ENCODE results near the gene EIF3CL.
"Not testable (repeated sequence)": the region's sequence is repeated elsewhere in the genome, so short reads cannot be mapped to it uniquely, and the experiment has no call there.

Gene EIF3CL

DNA sequence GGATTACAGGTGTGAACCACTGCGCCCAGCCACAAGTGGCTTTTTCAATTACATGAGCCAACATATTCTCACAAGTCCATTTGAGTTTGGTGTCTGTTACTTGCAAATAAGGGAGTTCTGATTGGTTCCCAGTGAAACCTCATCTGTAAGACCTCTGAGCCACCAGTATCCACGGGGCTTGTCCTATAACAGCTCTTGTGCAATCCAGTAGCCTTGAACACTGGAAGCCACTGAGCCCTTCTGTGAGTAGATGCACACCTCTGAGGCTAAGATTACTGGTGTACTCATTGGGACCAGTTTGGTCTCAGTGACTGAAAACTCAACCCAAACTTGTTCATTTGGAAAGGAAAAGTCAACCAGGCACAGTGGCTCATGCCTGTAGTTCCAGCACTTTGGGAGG, 72.7 kb downstream of the EIF3CL start:
- H3K27me3 ChIP-seq (ENCODE audit: insufficient read depth, low read length); H3K9me3 ChIP-seq (ENCODE audit: low read length); H2AFZ ChIP-seq (ENCODE audit: low read depth, low read length); H3K4me1 ChIP-seq (ENCODE audit: insufficient read depth, low read length); H3K4me3 ChIP-seq (ENCODE audit: low read length); H3K36me3 ChIP-seq (ENCODE audit: insufficient read depth, low read length): not testable (repeated sequence)

DNA sequence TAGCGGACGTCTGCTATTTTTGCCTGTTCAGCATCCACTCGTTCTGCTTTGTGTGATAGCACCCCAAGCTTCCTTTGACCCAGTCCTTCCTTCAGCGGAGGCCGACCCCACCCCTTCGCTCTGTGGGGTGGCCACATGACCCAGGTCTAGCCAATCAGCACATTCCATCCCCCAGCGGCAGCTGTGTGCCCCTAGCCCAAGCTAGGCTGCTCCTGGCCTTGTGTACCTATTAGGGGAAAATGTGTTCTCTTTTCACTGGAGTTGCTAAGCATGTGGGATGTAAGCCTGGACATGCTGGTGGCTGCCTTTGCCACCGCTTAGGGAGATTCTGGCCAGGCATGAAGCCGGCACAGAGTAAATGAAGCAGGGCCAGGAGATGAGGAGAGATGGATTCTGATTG, 73.4 kb downstream of the EIF3CL start:
- H3K9me3 ChIP-seq (ENCODE audit: low read length); H3K4me1 ChIP-seq (ENCODE audit: insufficient read depth, low read length); H3K27me3 ChIP-seq (ENCODE audit: insufficient read depth, low read length); H2AFZ ChIP-seq (ENCODE audit: low read depth, low read length); H3K4me3 ChIP-seq (ENCODE audit: low read length); H3K36me3 ChIP-seq (ENCODE audit: insufficient read depth, low read length): not testable (repeated sequence)

All from neuron (in vitro differentiated cells).